Endothelial cell of umbilical vein (primary cell): ENCODE results near the gene PLA2G2E. TPM values are rescaled to one million over a fixed set of nuclear protein-coding genes. Genes with fewer than 3 reads are reported as not detected.
"Not testable (repeated sequence)": the region's sequence is repeated elsewhere in the genome, so short reads cannot be mapped to it uniquely, and the experiment has no call there.

Experiments
- BruUV-seq: library from RNA; stranded (reverse); fragments of 400-500 nt; replicated peaks from 2 replicates; lab custom pipeline; 2021; lab: Mats Ljungman, UMichigan
- CTCF ChIA-PET: fragments of 300-600, 350-600 bp; sonication (Branson Sonifier 250); formaldehyde crosslinking; loops from one replicate; lab custom pipeline; 2021; ENCODE audit warnings: antibody characterized with exemption, inconsistent platforms; lab: Charles Lee
- POLR2A ChIA-PET: fragments of 300-600, 350-600 bp; sonication (Branson Sonifier 250); formaldehyde crosslinking; loops from one replicate; lab custom pipeline; 2021; ENCODE audit warnings: antibody characterized with exemption, inconsistent platforms; lab: Charles Lee
- DNase-seq: peaks from one replicate; pipeline ENCODE4 v3.0.0-alpha.2; 2011; ENCODE audit warnings: low read depth, low spot score
- FAIRE-seq: peaks from 2 replicates; lab custom pipeline; 2011; peaks lifted over from hg19 to GRCh38; lab: Jason Lieb, UNC
- H2AFZ ChIP-seq: 2 replicates; pipeline ENCODE4 v1.6.0; 2012; ENCODE audit warnings: low read depth, low read length, control low read depth, inconsistent platforms
- H3K27ac ChIP-seq: 2 replicates; pipeline ENCODE4 v1.5.1; 2011; ENCODE audit warnings: low read depth, mild to moderate bottlenecking, control low read depth, low read length, moderate library complexity; ENCODE audit not compliant: insufficient read depth
- H3K27me3 ChIP-seq, 2 experiments: 2 replicates each; pipeline versions ENCODE4 v1.6.0 to v1.6.1; 2011; ENCODE audit warnings: low read length in 2 of 2, mixed read lengths in 1 of 2; ENCODE audit not compliant: control insufficient read depth in 2 of 2, insufficient read depth in 2 of 2
- H3K36me3 ChIP-seq, 2 experiments: 2 replicates in 1 of 2; 3 replicates in 1 of 2; pipeline ENCODE4 v1.5.1; 2011; ENCODE audit warnings: low read length in 2 of 2, mild to moderate bottlenecking in 1 of 2, moderate library complexity in 1 of 2; ENCODE audit not compliant: control insufficient read depth in 2 of 2, insufficient read depth in 2 of 2; ENCODE audit errors: extremely low read depth in 1 of 2
- H3K4me1 ChIP-seq: 3 replicates; pipeline ENCODE4 v1.5.1; 2011; ENCODE audit warnings: mild to moderate bottlenecking, low read length; ENCODE audit not compliant: control insufficient read depth, insufficient read depth; ENCODE audit errors: extremely low read depth
- H3K4me2 ChIP-seq: 2 replicates; pipeline ENCODE4 v1.6.1; 2011; ENCODE audit warnings: low read length, control low read depth, mixed read lengths; ENCODE audit not compliant: insufficient read depth
- H3K4me3 ChIP-seq, 3 experiments: fragments of 200-600 bp in 1 of 3; sonication (generic), shearing (Covaris generic) in 1 of 3; replicated peaks in 1 of 3; 2 replicates each; pipeline ENCODE4 v1.5.1; 2011 to 2016; ENCODE audit warnings: control low read depth in 3 of 3, low read length in 3 of 3, mild to moderate bottlenecking in 2 of 3, inconsistent platforms in 1 of 3, low read depth in 1 of 3, moderate library complexity in 1 of 3; ENCODE audit not compliant: insufficient read depth in 1 of 3
- H3K79me2 ChIP-seq: 2 replicates; pipeline ENCODE4 v1.6.0; 2012; ENCODE audit warnings: low read length, inconsistent platforms; ENCODE audit not compliant: control insufficient read depth, insufficient read depth
- H3K9ac ChIP-seq: replicated peaks from 2 replicates; pipeline ENCODE3; 2011; ENCODE audit warnings: low read length, control low read depth; ENCODE audit not compliant: insufficient read depth; ENCODE audit errors: extremely low read depth
- H3K9me1 ChIP-seq: replicated peaks from 3 replicates; pipeline ENCODE4 v1.6.0; 2011; ENCODE audit warnings: mild to moderate bottlenecking, low read length; ENCODE audit not compliant: control insufficient read depth, insufficient read depth; ENCODE audit errors: extremely low read depth
- H3K9me3 ChIP-seq: replicated peaks from 2 replicates; pipeline ENCODE4 v1.5.1; 2012; ENCODE audit warnings: low read length, inconsistent platforms; ENCODE audit not compliant: control insufficient read depth, insufficient read depth
- H4K20me1 ChIP-seq: replicated peaks from 2 replicates; pipeline ENCODE3; 2011; ENCODE audit warnings: mild to moderate bottlenecking, low read length; ENCODE audit not compliant: control insufficient read depth, insufficient read depth; ENCODE audit errors: extremely low read depth
- CTCF ChIP-seq, 2 donors: IDR thresholded peaks; 1 replicate in 1 of 2; 2 replicates in 1 of 2; pipeline ENCODE4 v1.5.1; 2011; ENCODE audit warnings: low read length in 2 of 2, mild to moderate bottlenecking in 2 of 2, moderate library complexity in 2 of 2, control low read depth in 1 of 2, inconsistent platforms in 1 of 2, low read depth in 1 of 2; ENCODE audit not compliant: insufficient read depth in 1 of 2; ENCODE audit errors: extremely low read depth in 1 of 2
- EZH2 ChIP-seq: IDR thresholded peaks from 2 replicates; pipeline ENCODE4 v1.6.1; 2012; ENCODE audit warnings: borderline replicate concordance, low read depth, mild to moderate bottlenecking, moderate library complexity, low read length, inconsistent platforms; ENCODE audit not compliant: severe bottlenecking
- FOS ChIP-seq: IDR thresholded peaks from 2 replicates; pipeline ENCODE4 v1.6.1; 2011; ENCODE audit warnings: mild to moderate bottlenecking, low read length, moderate library complexity, borderline replicate concordance; ENCODE audit not compliant: insufficient read depth
- GATA2 ChIP-seq: IDR thresholded peaks from 2 replicates; pipeline ENCODE4 v1.7.0; 2011; ENCODE audit warnings: low read depth, mild to moderate bottlenecking, moderate library complexity, mixed read lengths, low read length; ENCODE audit not compliant: insufficient read length, insufficient read depth
- JUN ChIP-seq: IDR thresholded peaks from 2 replicates; pipeline ENCODE4 v1.6.1; 2011; ENCODE audit warnings: borderline replicate concordance, low read depth; ENCODE audit not compliant: insufficient read length, insufficient read depth
- MAX ChIP-seq: IDR thresholded peaks from 2 replicates; pipeline ENCODE4 v1.6.1; 2011; ENCODE audit not compliant: insufficient read depth, insufficient read length
- MYC ChIP-seq: IDR thresholded peaks from one replicate; pipeline ENCODE4 v1.6.1; 2011; ENCODE audit warnings: mild to moderate bottlenecking, low read depth, low read length
- POLR2A ChIP-seq: IDR thresholded peaks from 2 replicates; pipeline ENCODE4 v1.6.1; 2012; ENCODE audit warnings: low read depth, mild to moderate bottlenecking, control low read depth, low read length
- POLR2AphosphoS5 ChIP-seq: IDR thresholded peaks from 2 replicates; pipeline ENCODE4 v1.6.1; 2012; ENCODE audit warnings: low read depth, mild to moderate bottlenecking, control low read depth, low read length, moderate library complexity; ENCODE audit not compliant: insufficient read depth
- dilution Hi-C: fragments of 300-500 bp; cut with MboI; formaldehyde crosslinking; loops from one replicate; pipeline ENCODE4 v1.15.0; 2019; ENCODE audit warnings: low sequenced_read_pairs; ENCODE audit not compliant: extremely low pct_ligation_motif_present
- intact Hi-C: fragments of 100-400 bp; cut with micrococcal nuclease; formaldehyde crosslinking; loops from one replicate; pipeline ENCODE4 v1.10.0; 2022
- polyA plus RNA-seq, 4 experiments: library from polyadenylated mRNA; depleted of rRNA in 3 of 4; stranded (reverse) in 3 of 4; unstranded in 1 of 4; fragments of >200 nt; gene quantifications; 2 replicates each; pipeline versions ENCODE4 v1.2.1 to v1.2.3, GENCODE V29; 2011 to 2012; ENCODE audit warnings: missing spikeins in 1 of 4
- total RNA-seq: library from RNA; stranded (reverse); gene quantifications from 2 replicates; pipeline ENCODE4 v1.2.3, GENCODE V29; 2021

PLA2G2E gene
- total and polyA plus RNA-seq, 2 donors (not counting 3 experiments of a cell fraction or from before 2014, with no cell fraction given) = not detected

- FAIRE-seq = peak; percentile 99
- H3K9me1 ChIP-seq = no peaks in the 10 kb centered on the region
- TF ChIP-seq EZH2 = no peak
- TF ChIP-seq MYC = no peak
- TF ChIP-seq POLR2AphosphoS5 = peak; percentile 85
- no peak for TF ChIP-seq GATA2
- no peak for TF ChIP-seq FOS
- TF ChIP-seq JUN = no peak
- TF ChIP-seq MAX = peak; percentile 94
- peak; percentile 87 to 98 for TF ChIP-seq CTCF (IDR thresholded peaks at IDR 0.05; ENCODE audit: extremely low read depth in 1 of 2, insufficient read depth in 1 of 2, low read depth in 1 of 2, low read length in 2 of 2)
- peak; percentile 70 for TF ChIP-seq POLR2A
- H3K4me3 ChIP-seq = peak within 1 kb of the TSS; percentile 71 to 97 (median 94)
- intact Hi-C loops (loop anchor here (1.0 to 10.0 kb wide), 8 partner anchors 26 to 612 kb away; partner anchors contain the start of gene HTR6), dilution Hi-C loops (no loop called here)
- H4K20me1 ChIP-seq = peaks cover 5% of the 10 kb centered on the region
- peaks cover 42% of the 10 kb centered on the region for H3K79me2 ChIP-seq
- peak; percentile 98 for DNase-seq
- no peaks in the 10 kb centered on the region for H3K9me3 ChIP-seq
- POLR2A ChIA-PET = interaction anchor here (0.6 to 1.2 kb wide), 6 partner anchors 8 to 397 kb away, joined by 3 to 5 read pairs (median 4); partner anchors contain the start of gene CAPZB
- BruUV-seq = no TSS peak
- peaks cover 0 to 2% of the 10 kb centered on the region in 2 experiments for H3K27me3 ChIP-seq
- H2AFZ ChIP-seq = peak within 1 kb of the TSS; percentile 94
- no peaks in the 10 kb centered on the region for H3K36me3 ChIP-seq
- CTCF ChIA-PET = interaction anchor here (0.6 to 2.7 kb wide), 35 partner anchors 8 to 611 kb away, joined by 3 to 19 read pairs (median 4); no protein-coding TSS in a partner anchor
- H3K9ac ChIP-seq = peak within 1 kb of the TSS; percentile 95
- H3K27ac ChIP-seq = peak within 1 kb of the TSS; percentile 84
- H3K4me2 ChIP-seq = peak within 1 kb of the TSS; percentile 99
- H3K4me1 ChIP-seq = peaks cover 15% of the 10 kb centered on the region
These were observed 41.0 kb downstream of the PLA2G2E start, which contains the start of gene OTUD3 for GRCh38 chr1:19882111-19883071. Gene OTUD3, plus strand, starts transcription at chr1:19882395. Its CDS starts 119 bp downstream, at chr1:19882514.

GRCh38 chr1:19880841-19881240 lies 42.6 kb downstream of the PLA2G2E start:
- intact Hi-C loops = loop anchor here (5.0 to 10.0 kb wide), 2 partner anchors 219 to 614 kb away; partner anchors contain the start of gene HTR6
- not testable (repeated sequence) for H3K9me1 ChIP-seq, FAIRE-seq

More at GRCh38 chr1:19880841-19881240, 42.6 kb downstream of the PLA2G2E start:
- H3K4me2 ChIP-seq, H3K9me3 ChIP-seq, H2AFZ ChIP-seq, POLR2A ChIA-PET, DNase-seq, dilution Hi-C loops, H3K27me3 ChIP-seq, H4K20me1 ChIP-seq, H3K4me3 ChIP-seq, BruUV-seq, H3K9ac ChIP-seq, H3K36me3 ChIP-seq, H3K27ac ChIP-seq: not testable (repeated sequence)
- Histone ChIP-seq H3K79me2 (peaks cover 31% of the 10 kb centered on the region), H3K4me1 (peaks cover 14% of the 10 kb centered on the region)
- CTCF ChIA-PET = interaction anchor here (1.3 to 1.7 kb wide), 3 partner anchors 70 to 269 kb away, joined by 3 to 4 read pairs (median 4); no protein-coding TSS in a partner anchor
